Measurements from ENCODE around the gene ATPAF2.
"Not testable (repeated sequence)": the region's sequence is repeated elsewhere in the genome, so short reads cannot be mapped to it uniquely, and the experiment has no call there.

Gene ATPAF2

DNA sequence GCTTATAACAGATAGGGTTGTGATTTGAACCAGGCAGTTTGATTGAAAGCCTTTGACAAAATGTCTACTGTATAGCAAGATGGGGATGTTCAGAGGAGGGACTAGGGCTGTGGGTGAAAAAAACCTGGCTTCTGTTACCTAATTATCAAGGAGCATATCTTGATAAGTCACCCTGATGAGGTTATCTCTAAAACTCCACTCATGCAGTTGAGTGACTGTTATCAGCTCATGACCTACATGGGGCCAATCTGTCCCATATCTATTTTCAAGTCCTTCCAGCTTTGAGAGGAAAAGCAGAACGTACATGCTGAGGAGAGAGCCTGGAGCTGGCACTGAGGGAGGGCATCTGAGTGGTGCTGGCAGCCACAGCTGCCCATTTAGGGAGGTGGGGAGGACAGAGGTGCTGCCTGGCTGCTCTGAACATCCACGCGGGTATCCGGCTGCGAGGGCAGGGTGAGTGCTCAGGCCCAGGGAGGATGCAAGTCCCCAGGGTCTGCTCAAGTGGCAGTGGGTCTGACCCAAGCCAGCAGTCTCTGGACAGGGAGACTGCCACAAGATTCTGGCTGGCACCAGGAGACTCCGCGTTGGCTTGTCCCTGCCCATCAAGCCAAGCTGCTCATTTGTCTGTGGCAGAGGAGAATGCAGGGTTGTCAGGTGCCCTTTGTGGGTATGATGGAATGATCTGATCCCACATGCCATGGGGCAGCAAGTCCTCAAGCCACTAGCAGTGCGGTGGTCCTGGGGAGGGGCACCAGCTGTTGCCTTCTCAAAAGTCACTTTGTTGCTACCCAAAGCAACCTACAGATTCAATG is 29.2 kb downstream of the ATPAF2 start:
- FAIRE-seq, result no peak

DNA sequence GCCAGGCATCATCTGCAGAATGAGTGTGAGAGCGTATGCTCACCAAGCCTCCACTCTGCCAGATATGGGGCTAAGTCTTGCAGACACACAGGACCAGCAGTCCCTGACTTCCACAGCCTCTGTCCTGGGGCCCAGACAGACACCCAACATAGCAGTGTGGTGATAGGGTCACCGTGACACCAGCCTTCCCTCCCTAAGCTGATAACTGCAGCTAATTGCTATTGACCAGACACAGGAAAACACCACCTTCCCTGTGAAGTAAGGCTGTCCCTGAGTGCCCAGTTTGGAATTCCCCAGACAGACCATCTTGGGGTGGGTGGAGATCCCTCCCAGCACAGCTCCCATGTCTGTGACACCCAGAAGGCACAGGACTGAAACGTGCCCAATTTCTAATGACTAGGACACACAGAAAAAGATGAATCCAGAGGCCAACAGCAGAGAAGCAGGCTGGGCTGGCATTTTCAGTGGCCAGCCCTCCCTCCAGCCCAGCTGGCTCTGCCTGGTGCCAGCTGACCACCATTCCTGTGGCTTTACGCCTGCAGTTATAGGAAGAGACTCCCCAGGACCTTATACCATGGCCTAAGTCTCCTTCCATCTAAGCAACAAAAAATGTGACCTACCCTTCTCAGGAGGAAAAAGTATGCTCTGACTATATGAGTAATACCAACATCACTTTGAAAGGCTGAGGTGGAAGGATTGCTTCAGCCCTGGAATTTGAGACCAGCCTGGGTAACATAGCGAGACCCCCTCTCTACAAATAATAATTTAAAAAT is 30.3 kb downstream of the ATPAF2 start:
- FAIRE-seq, result no peak

DNA sequence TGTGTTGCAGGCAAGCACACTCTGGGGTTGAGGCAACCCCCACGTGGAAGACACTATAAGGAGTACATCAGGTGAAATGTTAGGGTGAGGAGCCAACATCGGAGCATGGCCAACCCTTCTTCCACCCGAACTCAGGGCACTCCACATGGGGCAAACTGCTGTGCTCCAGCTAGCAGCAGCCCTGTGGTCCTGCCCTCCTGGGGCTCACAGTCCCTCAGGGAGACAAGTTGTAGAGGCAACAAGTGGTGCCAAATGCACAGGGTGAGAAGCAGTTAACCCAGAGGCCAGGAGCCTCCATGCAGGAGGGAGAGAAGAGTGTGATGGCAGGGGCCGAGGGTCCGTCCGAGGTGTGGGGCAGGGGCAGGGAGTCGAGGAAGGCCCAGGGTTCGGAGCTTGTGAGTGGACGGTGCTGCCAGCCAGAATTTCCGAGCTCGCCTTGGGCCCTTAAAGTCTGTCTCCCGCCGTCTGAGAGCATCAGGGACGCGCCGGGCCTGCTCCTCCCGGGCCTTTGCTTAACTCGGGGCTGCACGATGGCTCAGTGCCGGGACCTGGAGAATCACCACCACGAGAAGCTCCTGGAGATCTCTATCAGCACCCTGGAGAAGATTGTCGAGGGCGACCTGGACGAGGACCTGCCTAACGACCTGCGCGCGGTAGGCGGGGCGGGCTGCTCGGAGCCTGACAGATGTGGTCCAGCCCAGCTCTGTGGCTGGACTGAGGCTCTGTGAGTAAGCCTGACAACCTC is 32.3 kb downstream of the ATPAF2 start:
- FAIRE-seq, result no peak

DNA sequence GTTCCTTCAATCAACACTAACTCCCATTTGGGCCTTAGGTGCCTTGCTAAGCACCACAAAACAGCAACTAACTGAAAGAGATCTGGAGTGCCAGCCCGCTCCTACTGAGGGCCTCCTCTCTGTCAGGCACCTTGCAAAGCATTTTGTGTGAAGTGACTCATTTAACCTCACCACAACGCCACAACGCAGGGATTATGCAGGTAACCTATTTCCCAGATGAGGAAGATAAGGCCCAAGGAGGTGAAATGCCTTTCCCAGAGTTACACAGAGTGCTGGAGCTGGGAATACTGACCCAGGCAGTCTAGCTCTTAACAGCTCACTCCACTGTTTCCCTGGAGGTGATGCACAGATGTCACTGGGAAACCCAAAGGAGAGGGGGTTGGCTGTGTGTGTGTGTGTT is 33.5 kb downstream of the ATPAF2 start:
- FAIRE-seq, result no peak

DNA sequence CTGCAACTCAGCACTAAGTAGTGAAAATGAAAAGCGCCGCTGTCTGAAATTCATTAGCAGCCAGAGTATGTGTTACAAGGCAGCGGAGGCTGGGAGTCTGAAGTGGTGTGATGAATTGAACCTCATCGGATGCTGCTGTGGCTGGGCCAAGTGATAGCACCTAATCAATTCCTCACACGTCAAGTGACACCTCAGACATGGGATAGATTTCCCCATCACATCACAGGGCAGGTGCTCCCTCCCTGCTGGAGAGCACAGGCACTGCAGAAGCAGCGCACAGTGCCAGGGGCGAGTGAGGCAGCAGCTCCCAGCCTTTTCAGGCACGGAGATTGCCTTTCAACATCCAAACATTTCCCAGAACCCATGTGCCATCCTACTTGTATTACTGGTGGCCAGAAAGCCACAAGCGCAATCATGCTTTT is 34.1 kb downstream of the ATPAF2 start:
- FAIRE-seq, result no peak

DNA sequence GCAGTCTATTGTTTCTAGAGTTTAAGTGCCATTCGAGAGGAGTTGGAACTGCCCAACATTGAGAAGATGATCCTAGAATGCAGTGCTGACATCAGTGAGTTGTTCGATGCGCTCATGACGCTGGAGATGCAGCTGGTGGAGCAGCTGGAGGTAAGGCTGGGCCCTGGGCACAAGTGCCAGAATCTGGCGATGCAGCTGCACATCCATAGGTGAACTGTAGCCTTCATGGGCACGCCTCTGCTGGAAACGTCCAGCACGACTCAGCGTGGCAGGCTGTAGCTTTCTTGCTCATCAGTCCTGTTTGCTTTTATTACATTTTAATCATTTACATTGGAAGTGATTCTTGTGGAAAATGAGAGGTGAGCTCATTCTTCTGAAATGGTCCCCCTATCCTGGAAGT is 34.6 kb downstream of the ATPAF2 start:
- no peak for FAIRE-seq

DNA sequence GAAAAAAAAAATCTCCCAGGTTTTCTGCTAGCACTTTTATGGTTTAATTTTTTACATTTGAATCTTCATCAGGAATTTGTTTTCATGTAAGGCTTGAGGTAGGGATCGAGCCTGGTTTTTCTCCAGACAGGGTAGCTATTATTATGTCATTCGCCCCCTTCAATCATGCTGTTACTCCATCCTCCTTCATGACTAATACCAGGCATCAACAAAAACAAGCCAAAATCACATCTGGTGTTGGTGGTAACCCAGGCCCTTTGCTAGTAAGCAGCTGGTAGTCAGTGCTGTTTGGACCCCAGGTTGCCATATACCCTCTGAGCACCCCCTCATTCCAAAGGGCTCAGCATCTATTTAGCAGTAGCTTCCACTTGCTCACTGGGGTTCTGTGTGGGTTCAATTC is 36.8 kb downstream of the ATPAF2 start:
- FAIRE-seq, result no peak

DNA sequence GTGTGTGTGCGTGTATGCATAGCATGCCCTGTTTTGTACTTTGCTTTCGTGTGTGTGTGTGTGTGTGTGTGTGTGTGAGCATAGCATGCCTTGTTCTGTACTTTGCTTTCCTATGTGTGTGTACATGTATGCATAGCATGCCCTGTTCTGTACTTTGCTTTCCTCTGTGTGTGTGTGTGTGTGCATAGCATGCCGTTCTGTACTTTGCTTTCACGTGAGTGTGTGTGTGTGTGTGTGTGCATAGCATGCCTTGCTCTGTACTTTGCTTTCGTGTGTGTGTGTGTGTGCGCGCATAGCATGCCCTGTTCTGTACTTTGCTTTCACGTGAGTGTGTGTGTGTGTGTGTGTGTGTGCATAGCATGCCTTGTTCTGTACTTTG is 38.9 kb downstream of the ATPAF2 start:
- no peak for FAIRE-seq

DNA sequence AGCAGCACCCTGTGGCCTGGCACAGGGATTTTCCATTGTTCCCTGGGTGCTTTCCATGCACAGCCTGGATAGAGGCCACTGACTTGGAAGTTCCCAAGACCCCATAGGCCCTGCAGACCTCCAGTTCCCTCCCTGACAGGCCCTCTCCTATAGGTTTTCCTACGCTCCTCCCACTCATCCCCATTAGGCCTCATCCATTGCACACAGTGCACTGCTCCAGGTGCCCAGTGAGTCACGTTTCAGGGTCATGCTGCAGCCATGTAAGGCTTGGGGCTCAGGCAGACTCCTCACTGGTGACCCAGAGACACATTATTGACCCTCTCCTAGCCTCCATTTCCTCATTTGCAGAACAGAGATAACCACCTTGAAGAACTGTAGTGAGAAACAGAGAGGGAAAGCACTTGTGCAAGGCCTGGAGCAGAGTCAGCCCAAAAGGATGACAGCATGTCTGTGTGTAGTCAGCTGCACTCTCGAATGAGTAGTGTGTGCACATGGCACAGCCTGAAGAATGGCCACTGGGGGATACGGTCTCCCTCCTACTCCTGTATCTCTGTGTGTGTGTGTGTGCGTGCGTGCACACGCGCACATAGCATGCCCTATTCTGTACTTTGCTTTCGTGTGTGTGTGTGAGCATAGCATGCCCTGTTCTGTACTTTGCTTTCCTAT is 39.5 kb downstream of the ATPAF2 start:
- FAIRE-seq, result no peak

DNA sequence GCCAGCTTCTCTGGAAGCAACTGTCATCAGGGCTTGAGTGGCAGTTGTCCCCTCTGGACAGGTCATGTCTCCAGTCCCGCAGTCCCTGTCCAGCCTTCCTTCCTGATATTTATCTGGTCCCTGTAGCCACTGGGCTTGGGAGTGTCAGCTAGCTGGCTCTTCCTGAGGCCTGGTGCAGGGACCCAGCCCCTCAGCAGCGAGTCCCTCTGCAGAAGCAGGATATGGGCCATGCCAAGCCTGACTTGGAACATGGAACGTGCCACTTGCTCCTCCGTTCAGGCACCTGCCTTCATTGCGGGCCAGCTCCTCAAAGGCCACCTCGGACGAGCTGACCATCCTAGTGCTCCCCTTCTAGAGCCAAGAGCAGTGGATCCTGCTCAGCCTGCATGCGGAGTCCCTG is 40.0 kb downstream of the ATPAF2 start:
- no peak for FAIRE-seq

DNA sequence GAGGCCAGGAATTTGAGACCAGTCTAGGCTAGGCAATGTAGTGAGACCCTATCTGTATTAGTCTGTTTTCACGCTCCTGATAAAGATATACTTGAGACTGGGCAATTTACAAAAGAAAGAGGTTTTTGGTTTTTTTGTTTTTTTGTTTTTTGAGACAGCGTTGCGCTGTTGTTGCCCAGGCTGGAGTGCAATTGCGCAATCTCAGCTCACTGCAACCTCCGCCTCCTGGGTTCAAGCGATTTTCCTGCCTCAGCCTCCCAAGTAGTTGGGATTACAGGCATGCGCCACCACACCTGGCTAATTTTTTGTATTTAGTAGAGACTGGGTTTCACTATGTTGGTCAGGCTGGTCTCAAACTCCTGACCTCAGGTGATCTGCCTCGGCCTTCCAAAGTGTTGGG is 43.1 kb downstream of the ATPAF2 start:
- not testable (repeated sequence) for FAIRE-seq

DNA sequence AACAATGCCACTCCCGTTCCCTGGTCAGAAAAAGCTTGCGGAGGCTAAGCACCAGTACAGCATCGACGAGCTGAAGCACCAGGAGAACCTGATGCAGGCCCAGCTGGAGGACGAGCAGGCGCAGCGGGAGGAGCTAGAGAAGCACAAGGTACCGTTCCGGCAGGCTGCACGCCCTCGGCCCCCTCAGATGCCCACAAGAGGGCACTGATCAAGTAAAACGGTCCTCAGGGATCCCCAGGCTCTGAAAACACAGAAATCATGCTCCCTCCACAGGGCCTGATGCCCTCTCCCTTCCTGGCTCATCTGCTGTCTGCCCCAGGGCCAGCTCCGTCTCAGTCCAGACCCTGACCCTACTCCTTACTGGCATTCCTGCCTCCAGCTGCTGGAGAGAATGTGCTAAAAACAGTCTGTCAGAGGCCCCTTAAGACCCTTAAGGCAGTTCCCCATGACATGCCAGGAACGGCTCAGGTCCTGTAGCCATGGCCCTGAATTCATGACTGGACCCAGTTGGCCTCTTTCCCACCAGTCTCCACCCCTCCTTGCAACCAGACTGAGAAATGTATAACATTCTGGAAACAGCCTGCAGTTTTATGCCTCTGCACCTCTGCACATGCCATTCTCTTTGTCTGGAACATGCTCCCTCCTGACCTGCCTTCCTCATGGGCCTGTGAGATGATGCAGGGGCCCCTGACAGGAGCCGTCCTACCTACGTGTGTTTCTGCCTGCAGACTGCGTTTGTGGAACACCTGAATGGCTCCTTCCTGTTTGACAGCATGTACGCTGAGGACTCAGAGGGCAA is 44.5 kb downstream of the ATPAF2 start:
- no peak for FAIRE-seq

DNA sequence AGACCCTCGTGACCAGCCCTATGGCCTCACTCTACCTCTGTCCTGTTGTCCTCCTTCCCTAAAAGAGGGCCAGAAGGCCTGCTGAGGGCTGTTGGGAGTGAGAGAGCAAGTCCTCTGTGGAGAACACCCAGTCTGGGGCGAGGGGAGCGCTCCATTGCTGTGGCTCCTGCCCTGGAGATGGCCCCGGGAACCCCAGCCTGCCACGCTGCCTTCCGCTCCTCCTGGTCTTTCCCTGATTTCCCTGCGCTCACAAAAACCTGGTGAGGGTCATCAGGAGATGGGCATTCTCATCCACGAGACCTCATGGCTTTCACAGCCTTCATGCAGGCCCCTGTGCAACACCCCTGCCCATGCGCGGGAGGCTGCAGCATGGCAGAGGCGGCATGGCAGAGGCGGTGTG is 45.1 kb downstream of the ATPAF2 start:
- no peak for FAIRE-seq

DNA sequence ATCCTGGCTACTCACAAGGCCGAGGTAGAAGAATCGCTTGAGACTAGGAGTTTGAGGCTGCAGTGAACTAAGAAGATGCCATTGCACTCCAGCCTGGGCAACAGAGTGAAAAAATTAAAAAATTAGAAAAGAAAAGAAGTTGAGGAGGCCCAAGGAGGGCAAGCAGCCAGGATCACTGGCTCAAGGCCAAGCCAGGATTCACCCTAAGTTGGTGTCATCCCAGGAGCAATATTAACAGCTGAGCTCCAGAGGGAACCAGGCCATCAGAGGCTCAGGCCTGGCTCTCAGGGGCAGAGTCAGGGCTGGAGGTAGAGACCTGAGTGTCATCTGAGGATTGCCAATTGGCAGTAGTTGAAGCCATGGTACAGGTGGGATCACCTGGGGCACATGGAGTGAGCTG is 45.6 kb downstream of the ATPAF2 start:
- FAIRE-seq, result no peak

DNA sequence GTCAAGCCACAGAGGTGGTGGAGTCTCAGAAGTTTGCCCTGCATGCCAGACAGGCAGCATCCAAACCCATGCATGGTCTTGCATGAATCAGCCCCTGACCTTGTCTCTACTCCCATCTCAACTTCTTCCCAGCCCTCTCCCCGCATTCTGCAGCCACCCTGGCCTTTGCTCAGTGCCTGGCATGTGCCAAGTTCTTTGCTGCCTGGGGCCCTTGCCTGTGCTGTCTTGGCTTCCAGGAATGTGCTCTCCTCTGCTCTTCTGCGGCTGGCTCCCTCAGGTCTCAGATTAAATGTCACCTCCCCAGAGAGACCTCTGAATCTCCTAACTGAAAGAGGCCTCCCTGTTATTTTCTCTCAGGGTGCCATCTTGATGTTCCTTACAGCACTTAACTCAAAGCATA is 48.7 kb downstream of the ATPAF2 start:
- FAIRE-seq, result no peak

DNA sequence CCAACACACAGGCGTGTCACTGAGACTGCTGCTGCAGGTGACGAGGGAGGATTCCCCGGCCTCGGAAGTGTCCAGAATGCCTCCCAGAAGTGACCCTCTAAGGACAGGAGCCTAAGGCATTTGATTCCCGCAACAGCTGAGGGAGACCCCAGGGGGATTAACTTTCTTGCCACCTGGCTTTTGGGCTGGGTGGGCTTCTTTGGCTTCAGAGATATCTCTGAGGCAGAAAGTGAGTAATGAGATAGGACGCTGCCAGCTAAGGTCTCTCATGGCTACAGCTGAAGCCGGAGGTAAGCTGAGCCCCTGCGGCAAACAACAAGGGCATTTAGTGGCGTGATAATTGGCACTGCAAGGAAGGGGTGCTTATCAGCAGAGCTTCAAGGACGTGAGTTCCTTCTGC is 49.4 kb downstream of the ATPAF2 start:
- no peak for FAIRE-seq

DNA sequence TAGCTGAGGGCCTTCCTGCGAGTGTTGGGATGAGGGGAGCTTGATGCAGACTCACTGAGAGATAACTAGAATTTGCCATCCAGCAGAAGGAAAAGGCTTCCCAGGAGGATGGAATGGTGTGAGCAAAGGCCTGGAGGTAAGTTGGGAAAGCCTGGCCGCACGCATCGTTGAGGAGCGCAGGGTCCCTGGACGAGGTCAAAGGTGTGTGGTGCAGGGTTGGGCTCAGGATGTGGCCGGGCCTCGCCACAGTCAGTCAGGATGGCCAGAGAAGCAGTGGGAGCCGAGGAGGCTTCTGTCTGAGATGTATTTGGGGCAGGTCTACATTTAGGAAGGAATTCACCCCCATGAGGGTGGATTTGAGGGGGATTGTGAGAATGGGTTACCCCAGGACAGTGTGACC is 49.9 kb downstream of the ATPAF2 start:
- no peak for FAIRE-seq

DNA sequence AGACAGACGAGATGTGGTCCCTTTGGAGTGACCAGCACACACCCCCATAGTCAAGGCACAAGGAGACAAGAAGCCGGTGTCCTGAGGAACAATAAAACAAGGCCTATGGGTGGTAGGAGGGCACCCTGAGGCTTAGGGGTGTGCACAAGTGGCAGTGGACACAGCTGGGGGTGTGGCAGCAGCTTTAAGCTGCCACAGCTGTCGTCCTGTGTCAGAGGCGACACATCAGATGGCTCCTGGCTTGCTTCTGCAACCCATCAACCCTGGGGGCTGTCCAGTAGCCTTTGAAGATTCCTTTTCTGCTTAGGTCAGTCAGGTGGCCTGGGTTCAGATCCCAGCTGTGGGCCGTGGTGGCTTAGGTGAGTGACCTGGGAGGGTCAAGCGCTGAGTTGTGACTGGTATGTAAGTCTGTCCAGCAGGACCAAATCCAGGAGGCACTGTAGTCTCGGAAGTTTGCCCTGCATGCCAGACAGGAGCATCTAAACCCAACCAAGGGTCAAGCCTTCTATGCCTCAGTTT is 50.5 kb downstream of the ATPAF2 start:
- FAIRE-seq, result no peak

DNA sequence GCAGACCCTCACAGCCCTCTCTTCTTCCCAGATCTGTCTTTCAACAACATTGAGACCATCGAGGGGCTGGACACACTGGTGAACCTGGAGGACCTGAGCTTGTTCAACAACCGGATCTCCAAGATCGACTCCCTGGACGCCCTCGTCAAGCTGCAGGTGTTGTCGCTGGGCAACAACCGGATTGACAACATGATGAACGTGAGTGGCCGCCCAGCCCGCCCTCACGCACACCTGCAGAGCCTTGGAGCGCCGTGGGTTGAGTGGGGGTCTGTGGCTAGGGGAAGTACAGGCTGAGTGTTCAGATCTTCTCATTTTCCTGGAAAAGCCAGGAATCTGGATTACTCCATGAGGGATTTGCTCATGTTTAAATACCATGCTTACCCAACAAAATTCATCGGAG is 51.1 kb downstream of the ATPAF2 start:
- no peak for FAIRE-seq

DNA sequence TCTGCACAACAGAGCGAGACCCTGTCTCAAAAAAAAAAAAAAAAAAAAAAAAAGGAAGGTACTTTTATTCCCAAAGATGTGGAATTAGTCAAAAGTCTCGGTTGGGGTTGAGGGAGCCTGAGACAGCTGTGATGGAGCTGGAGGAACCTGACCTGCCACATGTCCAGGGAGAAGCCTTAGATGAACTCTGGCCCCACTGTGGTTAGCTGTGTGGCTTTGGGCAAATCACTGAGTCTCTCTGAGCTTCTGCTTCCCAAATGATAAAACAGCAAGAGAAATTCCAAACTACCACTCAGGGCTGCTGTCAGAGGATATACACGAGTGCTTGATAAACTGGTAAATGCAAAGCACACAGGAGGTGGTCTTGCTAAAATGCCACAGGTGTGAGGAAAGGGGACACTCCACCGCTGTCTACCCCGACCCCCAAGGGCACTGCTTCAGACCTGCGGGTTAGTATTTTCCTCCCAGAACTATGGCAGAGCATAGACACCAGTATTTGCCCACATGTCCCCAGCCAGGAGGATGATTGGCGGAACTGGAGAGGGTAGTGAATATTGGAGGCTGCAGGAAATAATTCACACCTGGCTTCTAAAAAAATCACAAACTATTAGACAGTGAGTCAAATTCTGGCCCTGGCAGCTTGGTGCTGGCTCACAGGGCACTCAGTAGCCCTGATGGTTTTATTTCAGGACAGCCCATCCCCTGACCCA is 51.6 kb downstream of the ATPAF2 start:
- FAIRE-seq, result no peak

DNA sequence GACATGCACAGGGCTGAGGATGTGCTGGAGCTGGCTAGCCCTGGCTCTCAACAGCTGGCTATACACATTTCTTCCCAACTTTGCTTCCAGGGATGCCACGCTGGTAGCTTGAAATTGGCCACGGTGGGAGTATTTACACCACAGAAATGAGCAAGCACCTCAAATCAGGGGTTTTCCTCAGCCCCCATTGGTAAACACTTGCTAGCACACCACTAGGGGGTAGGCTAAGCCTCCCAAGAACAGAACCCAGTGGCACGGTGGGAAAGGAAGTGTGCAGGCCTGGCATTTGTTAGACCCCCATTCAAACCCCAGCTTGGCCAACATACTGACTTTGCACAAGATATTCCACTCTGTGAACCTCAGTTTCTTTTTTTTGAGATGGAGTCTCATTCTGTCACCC is 53.4 kb downstream of the ATPAF2 start:
- no peak for FAIRE-seq

Measured in endometrium (tissue), 2 donors.